Inflammatory macrophage (primary cell): Measurements from ENCODE around the gene CERT1.
"Not testable (repeated sequence)": the region's sequence is repeated elsewhere in the genome, so short reads cannot be mapped to it uniquely, and the experiment has no call there.

Experiments used
- DNase-seq, 2 donors: peaks; one replicate each; pipeline ENCODE4 v3.0.0-alpha.2; 2020 to 2022

The CERT1 gene

DNA sequence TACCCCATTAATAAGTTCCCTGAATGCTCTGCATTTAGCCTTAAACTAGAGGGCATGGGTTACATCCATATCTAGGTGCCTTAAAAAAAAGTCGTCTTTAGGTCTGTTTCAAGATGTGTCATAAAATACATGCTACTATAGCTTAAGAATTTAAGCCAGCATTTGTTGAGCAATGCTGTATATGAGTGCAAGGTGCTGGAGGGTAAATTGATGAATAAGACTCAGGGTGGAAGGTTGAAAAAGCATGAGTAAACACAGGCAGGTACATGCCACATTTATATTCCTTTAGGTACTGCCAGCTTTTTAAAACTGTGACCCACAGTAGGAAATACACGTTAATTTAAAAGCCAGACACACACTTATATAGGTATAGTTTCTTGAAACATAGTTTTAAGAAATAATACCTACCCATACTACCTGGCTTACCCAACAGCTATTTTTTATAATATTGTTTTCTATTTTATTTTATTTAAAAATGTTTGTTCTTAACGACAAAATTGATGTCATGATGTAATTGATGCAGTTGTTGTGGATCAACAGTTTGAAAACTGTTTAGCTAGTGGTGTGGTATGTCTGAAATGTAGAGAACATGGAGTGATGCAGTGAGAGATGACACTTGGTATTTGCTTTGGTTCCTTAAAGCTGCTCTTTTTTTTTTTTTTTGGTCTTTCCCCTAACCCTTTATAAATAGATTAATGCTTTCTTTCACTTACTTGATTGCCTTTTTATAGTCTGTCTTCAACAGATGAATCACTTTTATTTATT lies 170.5 kb downstream of the CERT1 start:
- no peak for DNase-seq

DNA sequence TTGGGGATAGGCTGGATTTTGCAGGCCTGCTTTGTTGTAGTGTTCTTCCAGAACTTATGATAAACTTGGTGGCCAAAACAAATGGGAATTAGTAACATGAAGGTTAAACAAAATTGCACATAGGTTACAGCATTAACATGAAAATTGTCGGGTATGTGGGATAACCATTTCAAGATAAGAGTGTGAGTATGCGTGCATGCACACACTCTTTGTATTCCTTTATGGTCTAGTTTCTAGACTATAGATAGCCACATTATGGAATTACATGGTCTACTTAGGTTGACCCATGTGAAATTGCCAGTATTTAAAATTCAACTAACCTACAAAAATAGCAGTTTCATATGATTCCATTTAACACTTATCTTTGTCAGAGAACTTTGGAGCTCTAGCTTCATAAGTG lies 173.0 kb downstream of the CERT1 start:
- no peak for DNase-seq

DNA sequence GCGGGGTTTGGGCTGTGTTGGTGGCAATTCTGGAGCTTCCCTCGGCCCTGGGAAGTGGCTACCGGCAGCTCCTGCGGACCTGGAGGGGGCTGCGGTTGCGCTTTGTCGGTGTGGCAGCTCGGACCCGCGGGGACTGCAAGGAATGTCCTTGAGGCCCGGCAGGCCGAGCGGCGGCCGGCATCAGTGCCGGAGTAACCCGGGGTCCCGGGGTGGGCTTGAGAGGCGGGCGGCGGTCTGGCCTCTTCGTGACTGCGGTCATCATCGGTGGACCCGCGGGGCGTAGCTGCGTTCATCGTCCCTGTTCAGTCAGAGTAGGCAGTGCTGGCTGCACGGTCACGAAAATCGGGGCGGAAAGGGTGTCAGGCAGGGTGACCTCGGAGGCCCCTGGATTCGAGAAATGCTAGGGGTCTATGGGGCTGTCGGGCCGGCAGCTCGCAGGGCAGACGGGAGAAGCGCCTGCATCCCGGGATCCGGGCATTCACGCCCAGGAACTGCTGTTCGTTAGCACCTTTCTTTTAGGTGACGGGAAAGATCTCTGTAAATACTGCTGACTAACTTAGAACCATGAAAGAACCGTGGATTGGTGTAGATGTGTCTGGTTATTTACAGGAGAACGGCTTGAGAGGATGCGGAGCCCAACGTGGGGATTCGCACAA lies 173.9 kb downstream of the CERT1 start:
- DNase-seq, result peak in 1 of 2 donors; percentile 29

DNA sequence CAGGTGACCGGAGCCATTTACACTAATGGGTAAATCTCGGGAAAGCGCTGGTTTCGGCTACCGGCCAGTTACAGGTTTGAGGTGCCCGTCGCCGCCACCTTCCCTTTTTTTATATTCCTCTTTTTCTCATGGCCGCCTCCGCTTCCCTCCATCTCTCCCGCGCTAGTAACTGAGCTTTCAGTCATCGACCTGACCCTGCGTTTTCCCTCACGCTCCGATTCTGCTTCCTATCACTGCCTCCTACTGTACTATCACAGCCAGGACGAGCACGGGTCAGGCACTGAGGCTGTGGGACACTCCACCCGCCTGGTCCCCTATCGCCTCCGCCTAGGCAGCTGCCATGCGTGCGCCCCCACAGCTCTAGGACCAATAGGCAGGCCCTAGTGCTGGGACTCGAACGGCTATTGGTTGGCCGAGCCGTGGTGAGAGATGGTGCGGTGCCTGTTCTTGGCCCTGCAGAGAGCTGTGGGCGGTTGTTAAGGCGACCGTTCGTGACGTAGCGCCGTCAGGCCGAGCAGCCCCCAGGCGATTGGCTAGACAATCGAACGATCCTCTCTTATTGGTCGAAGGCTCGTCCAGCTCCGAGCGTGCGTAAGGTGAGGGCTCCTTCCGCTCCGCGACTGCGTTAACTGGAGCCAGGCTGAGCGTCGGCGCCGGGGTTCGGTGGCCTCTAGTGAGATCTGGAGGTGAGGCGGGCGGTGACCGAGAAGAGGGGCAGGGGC lies 174.7 kb downstream of the CERT1 start, which contains the start of gene HMGCR:
TSS of gene HMGCR (plus strand) at position 606 of the 722 bp plus-strand sequence. CDS start 5,386 bp downstream, outside the sequence.
- peak; percentile 100 for DNase-seq

DNA sequence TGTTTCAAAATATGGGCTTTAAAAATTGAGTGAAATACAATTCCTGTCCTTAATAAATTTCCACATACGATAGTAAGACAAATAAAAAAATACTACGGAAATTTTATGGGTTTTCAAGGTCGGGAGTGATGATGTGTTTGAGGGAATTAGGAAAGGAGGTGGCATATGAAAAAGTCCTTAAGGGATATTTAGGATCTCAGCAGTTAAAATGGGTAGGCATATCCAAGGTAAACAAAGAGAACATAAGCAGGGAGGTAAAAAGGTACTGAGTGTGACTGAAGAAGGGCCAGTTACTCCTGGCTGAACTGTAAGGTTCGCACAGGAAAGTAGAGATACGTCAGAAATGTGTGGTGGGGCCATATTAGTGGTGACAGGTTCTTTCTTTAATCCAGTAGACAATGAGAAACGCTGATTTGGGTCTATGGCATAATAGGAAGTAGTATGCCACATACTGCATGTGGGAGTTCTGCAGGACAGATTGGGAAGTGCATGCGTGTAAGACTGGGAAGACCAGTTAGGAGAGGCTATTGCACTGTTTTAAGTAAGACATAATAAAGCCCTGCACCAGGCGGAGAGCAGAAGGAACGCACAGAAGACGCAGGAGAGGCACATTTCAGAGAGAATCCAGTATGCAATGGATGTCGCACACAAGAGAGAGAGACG lies 175.3 kb downstream of the CERT1 start:
- DNase-seq, result peak; percentile 82 to 84

DNA sequence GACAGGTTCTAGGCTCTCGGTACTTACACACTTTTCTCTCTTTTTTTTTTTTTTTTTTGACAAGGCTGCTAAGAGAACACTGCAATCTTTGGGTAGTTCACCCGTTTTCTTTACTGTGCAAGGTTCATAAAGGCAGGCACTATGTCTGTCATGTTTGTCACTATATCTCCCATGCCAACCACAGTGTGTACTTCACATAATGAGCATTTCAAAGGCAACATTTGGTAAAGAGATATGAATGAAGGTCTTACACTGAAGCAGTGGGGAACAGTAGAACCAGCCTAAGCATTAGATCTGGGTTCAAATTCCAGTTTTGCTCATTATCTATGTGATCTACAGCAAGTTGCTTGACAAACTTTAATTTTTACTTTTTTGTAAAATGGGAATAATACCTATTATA lies 175.9 kb downstream of the CERT1 start:
- no peak for DNase-seq

DNA sequence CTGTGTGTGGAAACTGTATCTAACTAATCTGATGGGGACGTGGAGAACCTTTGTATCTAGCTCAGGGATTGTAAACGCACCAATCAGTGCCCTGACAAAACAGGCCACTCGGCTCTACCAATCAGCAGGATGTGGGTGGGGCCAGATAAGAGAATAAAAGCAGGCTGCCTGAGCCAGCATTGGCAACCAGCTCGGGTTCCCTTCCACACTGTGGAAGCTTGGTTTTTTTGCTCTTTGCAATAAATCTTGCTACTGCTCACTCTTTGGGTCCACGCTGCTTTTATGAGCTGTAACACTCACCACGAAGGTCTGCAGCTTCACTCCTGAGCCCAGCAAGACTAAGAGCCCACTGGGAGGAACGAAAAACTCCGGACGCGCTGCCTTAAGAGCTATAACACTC lies 177.0 kb downstream of the CERT1 start:
- DNase-seq, result not testable (repeated sequence)

DNA sequence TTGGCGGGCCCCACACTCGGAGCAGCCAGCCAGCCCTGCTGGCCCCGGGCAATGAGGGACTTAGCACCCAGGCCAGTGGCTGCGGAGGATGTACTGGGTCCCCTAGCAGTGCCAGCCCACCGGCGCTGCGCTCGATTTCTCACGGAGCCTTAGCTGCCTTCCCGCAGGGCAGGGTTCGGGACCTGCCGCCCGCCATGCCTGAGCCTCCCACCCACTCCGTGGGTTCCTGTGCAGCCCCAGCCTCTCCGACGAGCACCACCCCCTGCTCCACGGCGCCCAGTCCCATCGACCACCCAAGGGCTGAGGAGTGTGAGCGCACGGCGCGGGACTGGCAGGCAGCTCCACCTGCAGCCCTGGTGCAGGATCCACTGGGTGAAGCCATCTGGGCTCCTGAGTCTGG lies 177.7 kb downstream of the CERT1 start:
- DNase-seq, result not testable (repeated sequence)

DNA sequence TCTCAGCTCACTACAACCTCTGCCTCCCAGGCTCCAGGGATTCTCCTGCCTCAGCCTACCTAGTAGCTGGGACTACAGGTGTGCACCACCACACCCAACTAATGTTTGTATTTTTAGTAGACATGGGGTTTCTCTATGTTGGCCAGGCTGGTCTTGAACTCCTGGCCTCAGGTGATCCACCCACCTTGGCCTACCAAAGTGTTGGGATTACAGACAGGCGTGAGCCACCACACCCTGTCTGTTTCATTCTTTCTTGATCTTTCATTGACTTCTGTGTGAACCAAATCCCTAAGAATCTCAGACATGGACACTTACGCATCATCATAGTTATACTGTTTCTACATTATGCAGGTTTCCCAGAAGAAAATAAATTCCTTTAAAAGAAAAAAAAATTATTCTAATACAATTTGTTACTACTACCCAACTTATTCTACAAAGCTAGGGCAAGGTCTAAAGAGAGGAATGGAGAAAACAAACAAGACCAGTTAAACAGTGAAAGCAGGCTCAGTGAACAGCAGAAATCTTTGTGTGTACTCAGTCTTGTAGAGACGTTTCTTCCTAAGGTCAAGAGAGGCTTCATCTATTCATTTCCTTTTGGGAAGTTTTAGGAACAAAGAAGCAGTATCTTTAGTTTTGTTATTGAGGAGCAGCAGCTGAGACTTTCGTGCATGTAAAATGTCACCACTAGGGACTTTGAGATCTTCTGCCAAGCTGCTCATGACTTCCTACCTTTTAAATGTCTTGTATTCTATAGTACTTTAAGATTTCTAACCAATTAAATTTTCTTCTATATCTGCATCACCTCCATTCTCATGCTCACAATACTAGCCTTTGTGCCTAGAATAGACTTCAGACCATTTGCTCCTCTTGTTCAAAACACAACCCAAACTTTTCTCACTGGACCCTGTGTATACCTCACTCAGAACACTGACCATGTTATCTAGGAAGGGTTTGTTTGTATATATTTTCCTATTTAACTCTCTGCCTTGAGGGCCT lies 180.0 kb downstream of the CERT1 start:
- DNase-seq, result peak in 1 of 2 donors; percentile 19

DNA sequence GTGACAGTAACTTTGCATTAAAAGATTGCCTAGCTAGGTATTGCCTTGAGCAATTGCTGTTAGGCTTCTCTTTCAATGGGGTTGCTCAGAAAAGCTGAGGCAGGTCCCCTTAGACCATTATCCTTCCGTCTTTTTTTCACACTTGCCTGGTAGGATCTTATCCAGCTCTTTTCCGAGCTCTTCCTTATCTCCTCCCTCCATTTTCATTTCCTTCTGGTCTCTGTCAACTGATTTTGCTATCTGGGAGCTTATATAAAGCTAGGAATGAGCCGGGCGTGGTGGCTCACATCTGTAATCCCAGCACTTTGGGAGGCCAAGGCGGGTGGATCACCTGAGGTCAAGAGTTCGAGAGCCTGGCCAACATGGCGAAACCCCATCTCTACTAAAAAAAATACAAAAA lies 181.0 kb downstream of the CERT1 start:
- no peak for DNase-seq
